ENCODE data around the gene RASSF4.
"Not testable (repeated sequence)": the region's sequence is repeated elsewhere in the genome, so short reads cannot be mapped to it uniquely, and the experiment has no call there.

Gene RASSF4

GRCh38 chr10:45000138-45000751 lies 40.6 kb downstream of the RASSF4 start:
- H3K4me1 ChIP-seq (ENCODE audit: control insufficient read depth, low read depth, low read length), result peaks cover 18% of the 10 kb centered on the region
- peaks cover 19% of the 10 kb centered on the region for H3K36me3 ChIP-seq (ENCODE audit: control insufficient read depth, low read depth, low read length)
- no peaks in the 10 kb centered on the region for H3K27me3 ChIP-seq (ENCODE audit: control insufficient read depth, insufficient read depth, low read length)
- peak overlapping the region; percentile 84 for H3K4me3 ChIP-seq (ENCODE audit: low read length)
- peak overlapping the region; percentile 77 for H3K9ac ChIP-seq (ENCODE audit: low read length)
- peak overlapping the region; percentile 60 for H3K27ac ChIP-seq (ENCODE audit: low read length)
- no peaks in the 10 kb centered on the region for H3K9me3 ChIP-seq (ENCODE audit: control insufficient read depth, low read depth, low read length)

- peaks cover 18% of the 10 kb centered on the region for H3K4me1 ChIP-seq (ENCODE audit: control insufficient read depth, low read depth, low read length)
- peak within 1 kb of the TSS; percentile 77 for H3K9ac ChIP-seq (ENCODE audit: low read length)
- H3K27me3 ChIP-seq (ENCODE audit: control insufficient read depth, insufficient read depth, low read length), result no peaks in the 10 kb centered on the region
- peak within 1 kb of the TSS; percentile 60 for H3K27ac ChIP-seq (ENCODE audit: low read length)
- peak within 1 kb of the TSS; percentile 84 for H3K4me3 ChIP-seq (ENCODE audit: low read length)
- peaks cover 19% of the 10 kb centered on the region for H3K36me3 ChIP-seq (ENCODE audit: control insufficient read depth, low read depth, low read length)
- H3K9me3 ChIP-seq (ENCODE audit: control insufficient read depth, low read depth, low read length), result no peaks in the 10 kb centered on the region
Measured at GRCh38 chr10:45000752-45001380, 41.3 kb downstream of the RASSF4 start, which contains the start of gene ZNF22. Gene ZNF22 (plus strand): TSS chr10:45000923. CDS start chr10:45003369, 2,446 bp downstream.

- no peaks in the 10 kb centered on the region for H3K27me3 ChIP-seq (ENCODE audit: control insufficient read depth, insufficient read depth, low read length)
- H3K4me3 ChIP-seq (ENCODE audit: low read length), result peak overlapping the region; percentile 84
- peaks cover 18% of the 10 kb centered on the region for H3K4me1 ChIP-seq (ENCODE audit: control insufficient read depth, low read depth, low read length)
- H3K9ac ChIP-seq (ENCODE audit: low read length), result peak overlapping the region; percentile 77
- no peak overlapping the region for H3K27ac ChIP-seq (ENCODE audit: low read length)
- H3K9me3 ChIP-seq (ENCODE audit: control insufficient read depth, low read depth, low read length), result no peaks in the 10 kb centered on the region
- peaks cover 19% of the 10 kb centered on the region for H3K36me3 ChIP-seq (ENCODE audit: control insufficient read depth, low read depth, low read length)
Measured at GRCh38 chr10:45001381-45002148, 42.0 kb downstream of the RASSF4 start.

- no peak overlapping the region for H3K9ac ChIP-seq (ENCODE audit: low read length)
- no peaks in the 10 kb centered on the region for H3K27me3 ChIP-seq (ENCODE audit: control insufficient read depth, insufficient read depth, low read length)
- peaks cover 18% of the 10 kb centered on the region for H3K4me1 ChIP-seq (ENCODE audit: control insufficient read depth, low read depth, low read length)
- no peak overlapping the region for H3K4me3 ChIP-seq (ENCODE audit: low read length)
- peaks cover 19% of the 10 kb centered on the region for H3K36me3 ChIP-seq (ENCODE audit: control insufficient read depth, low read depth, low read length)
- H3K9me3 ChIP-seq (ENCODE audit: control insufficient read depth, low read depth, low read length), result no peaks in the 10 kb centered on the region
- H3K27ac ChIP-seq (ENCODE audit: low read length), result no peak overlapping the region
Measured at GRCh38 chr10:45003432-45004000, 43.9 kb downstream of the RASSF4 start.

- no peaks in the 10 kb centered on the region for H3K27me3 ChIP-seq (ENCODE audit: control insufficient read depth, insufficient read depth, low read length)
- no peak overlapping the region for H3K9ac ChIP-seq (ENCODE audit: low read length)
- no peak overlapping the region for H3K27ac ChIP-seq (ENCODE audit: low read length)
- peaks cover 19% of the 10 kb centered on the region for H3K36me3 ChIP-seq (ENCODE audit: control insufficient read depth, low read depth, low read length)
- no peaks in the 10 kb centered on the region for H3K9me3 ChIP-seq (ENCODE audit: control insufficient read depth, low read depth, low read length)
- H3K4me1 ChIP-seq (ENCODE audit: control insufficient read depth, low read depth, low read length), result peaks cover 15% of the 10 kb centered on the region
- H3K4me3 ChIP-seq (ENCODE audit: low read length), result no peak overlapping the region
Measured at GRCh38 chr10:45004661-45005060, 45.1 kb downstream of the RASSF4 start.

- peaks cover 9% of the 10 kb centered on the region for H3K4me1 ChIP-seq (ENCODE audit: control insufficient read depth, low read depth, low read length)
- no peak overlapping the region for H3K4me3 ChIP-seq (ENCODE audit: low read length)
- H3K9me3 ChIP-seq (ENCODE audit: control insufficient read depth, low read depth, low read length), result no peaks in the 10 kb centered on the region
- H3K27ac ChIP-seq (ENCODE audit: low read length), result no peak overlapping the region
- no peaks in the 10 kb centered on the region for H3K27me3 ChIP-seq (ENCODE audit: control insufficient read depth, insufficient read depth, low read length)
- H3K9ac ChIP-seq (ENCODE audit: low read length), result no peak overlapping the region
- peaks cover 19% of the 10 kb centered on the region for H3K36me3 ChIP-seq (ENCODE audit: control insufficient read depth, low read depth, low read length)
Measured at GRCh38 chr10:45005284-45005683, 45.7 kb downstream of the RASSF4 start.

- no peak overlapping the region for H3K4me3 ChIP-seq (ENCODE audit: low read length)
- H3K36me3 ChIP-seq (ENCODE audit: control insufficient read depth, low read depth, low read length), result peaks cover 19% of the 10 kb centered on the region
- H3K27ac ChIP-seq (ENCODE audit: low read length), result no peak overlapping the region
- H3K9ac ChIP-seq (ENCODE audit: low read length), result no peak overlapping the region
- H3K4me1 ChIP-seq (ENCODE audit: control insufficient read depth, low read depth, low read length), result peaks cover 6% of the 10 kb centered on the region
- no peaks in the 10 kb centered on the region for H3K27me3 ChIP-seq (ENCODE audit: control insufficient read depth, insufficient read depth, low read length)
- H3K9me3 ChIP-seq (ENCODE audit: control insufficient read depth, low read depth, low read length), result no peaks in the 10 kb centered on the region
Measured at GRCh38 chr10:45006276-45007030, 46.9 kb downstream of the RASSF4 start.

GRCh38 chr10:45008524-45009161 lies 49.0 kb downstream of the RASSF4 start:
- Histone ChIP-seq H3K27ac (ENCODE audit: low read length) (no peak overlapping the region), H3K9me3 (ENCODE audit: control insufficient read depth, low read depth, low read length) (no peaks in the 10 kb centered on the region), H3K27me3 (ENCODE audit: control insufficient read depth, insufficient read depth, low read length) (no peaks in the 10 kb centered on the region), H3K4me3 (ENCODE audit: low read length) (no peak overlapping the region), H3K9ac (ENCODE audit: low read length) (no peak overlapping the region), H3K4me1 (ENCODE audit: control insufficient read depth, low read depth, low read length) (no peaks in the 10 kb centered on the region), H3K36me3 (ENCODE audit: control insufficient read depth, low read depth, low read length) (peaks cover 14% of the 10 kb centered on the region)

GRCh38 chr10:45014557-45014956 lies 55.0 kb downstream of the RASSF4 start:
- not testable (repeated sequence) for H3K4me1 ChIP-seq (ENCODE audit: control insufficient read depth, low read depth, low read length); H3K27ac ChIP-seq (ENCODE audit: low read length); H3K9ac ChIP-seq (ENCODE audit: low read length); H3K9me3 ChIP-seq (ENCODE audit: control insufficient read depth, low read depth, low read length); H3K27me3 ChIP-seq (ENCODE audit: control insufficient read depth, insufficient read depth, low read length); H3K36me3 ChIP-seq (ENCODE audit: control insufficient read depth, low read depth, low read length); H3K4me3 ChIP-seq (ENCODE audit: low read length)

- no peak overlapping the region for H3K4me3 ChIP-seq (ENCODE audit: low read length)
Measured at GRCh38 chr10:45015590-45015989, 56.0 kb downstream of the RASSF4 start.

More at GRCh38 chr10:45015590-45015989, 56.0 kb downstream of the RASSF4 start:
- H3K27ac ChIP-seq (ENCODE audit: low read length), result no peak overlapping the region
- no peaks in the 10 kb centered on the region for H3K4me1 ChIP-seq (ENCODE audit: control insufficient read depth, low read depth, low read length)
- H3K9ac ChIP-seq (ENCODE audit: low read length), result no peak overlapping the region
- H3K9me3 ChIP-seq (ENCODE audit: control insufficient read depth, low read depth, low read length), result no peaks in the 10 kb centered on the region
- no peaks in the 10 kb centered on the region for H3K27me3 ChIP-seq (ENCODE audit: control insufficient read depth, insufficient read depth, low read length)
- H3K36me3 ChIP-seq (ENCODE audit: control insufficient read depth, low read depth, low read length), result no peaks in the 10 kb centered on the region
